ENCODE results near the gene SBNO2.
"Not testable (repeated sequence)": the region's sequence is repeated elsewhere in the genome, so short reads cannot be mapped to it uniquely, and the experiment has no call there.

SBNO2 gene

DNA sequence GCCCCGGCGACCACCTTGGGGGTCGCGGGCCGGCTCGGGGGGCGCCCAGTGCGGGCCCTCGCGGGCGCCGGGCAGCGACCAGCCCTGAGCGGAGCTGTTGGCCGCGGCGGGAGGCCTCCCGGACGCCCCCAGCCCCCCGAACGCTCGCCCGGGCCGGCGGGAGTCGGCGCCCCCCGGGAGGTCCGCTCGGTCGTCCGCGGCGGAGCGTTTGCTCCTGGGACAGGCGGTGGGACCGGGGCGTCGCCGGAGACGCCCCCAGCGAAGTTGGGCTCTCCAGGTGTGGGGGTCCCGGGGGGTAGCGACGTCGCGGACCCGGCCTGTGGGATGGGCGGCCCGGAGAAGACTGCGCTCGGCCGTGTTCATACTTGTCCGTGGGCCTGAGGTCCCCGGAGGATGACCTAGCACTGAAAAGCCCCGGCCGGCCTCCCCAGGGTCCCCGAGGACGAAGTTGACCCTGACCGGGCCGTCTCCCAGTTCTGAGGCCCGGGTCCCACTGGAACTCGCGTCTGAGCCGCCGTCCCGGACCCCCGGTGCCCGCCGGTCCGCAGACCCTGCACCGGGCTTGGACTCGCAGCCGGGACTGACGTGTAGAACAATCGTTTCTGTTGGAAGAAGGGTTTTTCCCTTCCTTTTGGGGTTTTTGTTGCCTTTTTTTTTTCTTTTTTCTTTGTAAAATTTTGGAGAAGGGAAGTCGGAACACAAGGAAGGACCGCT lies 32.2 kb upstream of the SBNO2 start:
- DNase-seq: no peak

GRCh38 chr19:1205114-1206099 lies 31.3 kb upstream of the SBNO2 start, which contains the start of gene STK11:
Gene STK11 (plus strand): TSS chr19:1205778. CDS start chr19:1206914, 1,136 bp downstream.
- DNase-seq: peak; percentile 99

DNA sequence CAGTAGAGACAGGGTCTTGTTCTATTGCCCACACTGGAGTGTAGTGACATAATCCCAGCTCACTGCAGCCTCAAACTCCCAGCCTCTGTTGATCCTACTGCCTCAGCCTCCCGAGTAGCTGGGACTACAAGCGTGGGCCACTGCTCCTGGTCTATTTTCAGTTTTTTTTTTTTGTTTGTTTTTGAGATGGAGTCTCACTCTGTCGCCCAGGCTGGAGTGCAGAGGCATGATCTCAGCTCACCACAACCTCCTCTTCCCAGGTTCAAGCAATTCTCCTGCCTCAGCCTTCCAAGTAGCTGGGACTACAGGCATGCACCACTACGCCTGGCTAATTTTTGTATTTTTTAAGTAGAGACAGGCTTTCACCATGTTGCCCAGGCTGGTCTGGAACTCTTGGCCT lies 26.5 kb upstream of the SBNO2 start:
- DNase-seq: not testable (repeated sequence)

DNA sequence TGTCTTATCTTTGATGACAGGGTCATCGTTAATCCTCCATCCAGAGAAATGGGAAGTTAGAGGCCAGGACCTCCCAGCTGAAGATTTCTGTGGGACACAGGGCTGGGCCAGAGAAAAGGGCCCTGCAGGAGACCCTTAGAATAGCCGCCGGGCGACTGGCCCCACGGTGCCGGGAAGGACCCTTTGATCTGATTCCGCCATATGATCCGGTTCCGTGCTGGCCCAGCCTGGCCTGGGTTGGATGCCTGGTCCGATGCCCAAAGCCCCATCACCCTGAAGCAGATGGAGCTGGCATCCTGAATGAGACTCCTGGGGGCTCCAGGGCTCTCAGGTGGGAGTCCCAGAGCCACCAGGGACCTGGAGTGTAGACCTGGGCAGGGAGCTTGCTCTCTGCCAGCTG lies 25.5 kb upstream of the SBNO2 start:
- no peak for DNase-seq

DNA sequence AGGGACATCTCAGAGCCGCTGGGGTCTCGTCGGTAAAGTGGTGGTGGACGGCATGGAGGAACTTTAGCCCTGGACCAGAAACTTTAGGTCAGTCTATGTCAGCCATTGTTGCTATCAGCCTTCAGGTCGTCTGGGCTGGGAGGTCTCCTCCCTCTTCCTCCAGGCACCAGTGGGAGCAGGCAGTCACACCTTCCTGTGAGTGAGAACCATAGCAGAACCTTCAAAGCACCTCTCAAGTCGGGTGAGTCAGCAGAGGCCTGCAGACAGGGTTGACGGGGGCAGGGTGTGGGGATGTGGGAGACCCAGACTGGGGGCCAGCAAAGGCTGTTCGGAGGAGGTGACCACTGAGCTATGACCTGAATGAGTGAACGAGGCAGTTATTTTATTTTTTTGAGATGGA lies 15.4 kb upstream of the SBNO2 start:
- DNase-seq: peak; percentile 42 to 55

GRCh38 chr19:1183543-1184172 lies 9.6 kb upstream of the SBNO2 start:
- DNase-seq: no peak

DNA sequence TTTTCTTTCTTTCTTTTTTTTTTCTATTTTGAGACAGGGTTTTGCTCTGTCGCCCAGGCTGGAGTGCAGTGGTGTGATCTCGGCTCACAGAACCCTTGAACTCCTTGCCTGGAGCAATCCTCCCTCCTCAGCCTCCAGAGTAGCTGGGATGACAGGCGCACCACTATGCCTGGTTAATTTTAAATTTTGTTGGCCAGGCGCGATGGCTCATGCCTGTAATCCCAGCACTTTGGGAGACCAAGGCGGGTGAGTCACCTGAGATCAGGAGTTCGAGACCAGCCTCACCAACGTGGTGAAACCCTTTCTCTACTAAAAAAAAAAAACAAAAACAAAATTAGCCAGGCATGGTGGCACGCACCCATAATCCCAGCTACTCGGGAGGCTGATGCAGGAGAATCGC lies 8.7 kb upstream of the SBNO2 start:
- DNase-seq: no peak

- no peak for DNase-seq
Observed at GRCh38 chr19:1182068-1182467, 8.0 kb upstream of the SBNO2 start.

DNA sequence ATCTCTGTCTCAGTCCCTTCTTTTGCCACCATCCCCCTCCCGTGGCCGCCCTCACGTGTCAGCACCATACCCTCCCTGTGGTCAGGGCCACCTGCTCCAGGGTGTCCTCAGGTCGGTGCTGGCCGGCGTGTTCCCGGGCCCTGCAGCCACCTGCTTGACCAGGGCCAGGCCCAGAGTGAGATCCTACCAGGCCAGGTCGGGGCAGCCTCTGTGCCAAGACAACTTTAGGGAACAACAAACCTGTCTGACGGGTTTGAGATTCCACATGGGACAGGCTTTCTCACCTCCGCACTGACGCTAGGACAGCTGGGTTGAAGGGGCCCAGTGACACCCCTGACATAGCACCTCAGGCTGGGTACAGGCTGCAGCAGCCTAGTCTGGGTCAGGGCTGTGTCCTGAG lies 7.5 kb upstream of the SBNO2 start:
- no peak for DNase-seq

GRCh38 chr19:1177322-1178114 lies 3.5 kb upstream of the SBNO2 start:
- no peak for DNase-seq

- no peak for DNase-seq
Observed at GRCh38 chr19:1173159-1173844, 766 bp downstream of the SBNO2 start.

GRCh38 chr19:1172353-1173158 lies 1.5 kb downstream of the SBNO2 start:
- no peak for DNase-seq

- no peak for DNase-seq
Observed at GRCh38 chr19:1171755-1172352, 2.2 kb downstream of the SBNO2 start.

DNA sequence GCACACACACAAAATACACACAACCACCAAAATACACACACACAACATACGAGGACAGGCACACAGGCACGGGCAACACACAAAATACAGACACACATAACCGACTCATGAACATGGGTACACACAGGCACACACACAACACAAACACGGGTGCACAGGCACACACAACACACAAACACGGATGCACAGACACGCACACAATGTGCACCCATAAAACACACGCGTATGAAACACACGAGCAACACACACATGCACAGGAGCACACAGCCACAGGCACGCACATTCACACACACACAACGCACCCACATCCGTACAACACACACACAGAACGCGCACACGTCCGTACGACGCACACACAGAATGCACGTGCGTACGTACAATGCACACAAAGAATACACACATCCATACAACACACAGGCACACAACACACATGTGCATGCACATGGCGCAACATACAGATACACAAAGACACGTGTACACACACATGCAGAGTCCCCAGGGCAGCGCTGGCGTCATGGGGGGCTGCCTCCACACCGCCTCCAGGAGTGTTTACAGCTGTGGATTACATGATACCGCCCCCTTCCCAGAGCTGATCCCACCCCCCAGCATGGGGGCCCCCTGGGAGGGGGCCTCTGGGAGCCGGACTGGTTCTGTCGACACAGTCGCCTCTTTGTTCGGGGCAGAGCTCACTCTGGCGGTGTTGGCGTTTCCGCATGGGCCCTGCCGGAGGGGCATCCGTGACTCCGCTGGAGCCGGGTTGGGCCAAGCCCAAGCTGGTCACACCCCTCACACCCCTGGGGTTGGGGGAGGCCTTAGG lies 2.9 kb downstream of the SBNO2 start:
- no peak for DNase-seq

GRCh38 chr19:1169921-1170885 lies 3.9 kb downstream of the SBNO2 start:
- DNase-seq: no peak

- DNase-seq: no peak
Observed at GRCh38 chr19:1169411-1169791, 4.7 kb downstream of the SBNO2 start.

DNA sequence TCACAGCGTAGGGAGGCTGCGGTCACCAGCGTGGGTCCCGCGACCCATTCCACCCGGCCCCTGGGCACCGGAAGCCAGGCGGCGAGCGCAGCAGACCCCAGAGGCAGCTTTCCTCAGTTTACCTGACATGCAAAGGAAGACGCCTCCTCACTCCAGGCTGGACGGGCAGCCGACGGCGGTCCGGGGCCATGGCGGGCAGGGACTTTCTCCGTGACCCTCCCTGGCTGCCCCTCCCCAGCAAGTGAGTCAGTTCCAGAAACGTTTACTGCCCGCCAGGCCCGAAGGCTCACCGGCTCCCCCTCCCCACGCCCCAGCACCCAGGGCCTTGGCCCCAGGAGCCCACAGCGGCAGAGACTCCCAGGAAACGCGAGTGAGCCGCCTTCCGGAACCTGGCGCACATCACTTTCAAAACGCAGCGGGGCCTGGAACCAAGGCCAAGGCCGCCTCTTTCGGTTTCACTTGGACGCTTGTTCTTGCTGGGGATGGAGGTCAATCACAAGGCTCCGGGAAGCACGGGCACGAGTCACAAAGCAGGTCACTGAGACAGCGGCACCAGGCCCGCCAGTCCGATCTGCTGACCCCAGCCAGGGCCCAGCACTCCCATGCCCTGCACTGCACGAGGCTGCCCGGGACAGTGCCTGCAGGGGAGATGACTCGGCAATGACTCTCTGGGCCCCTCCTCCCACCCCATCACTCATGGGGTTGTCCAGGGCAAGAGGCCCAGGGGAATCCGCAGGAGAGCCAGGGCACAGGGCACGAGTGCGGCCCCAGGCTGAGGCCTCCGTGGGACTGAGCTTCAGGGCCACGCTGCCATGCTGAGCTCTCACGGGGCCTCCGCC lies 5.3 kb downstream of the SBNO2 start:
- no peak for DNase-seq

All from activated CD4-positive, alpha-beta T cell treated with anti-CD3 and anti-CD28 coated beads, Interleukin-2, amount 50 U/mL, for 4 hours (primary cell).